HG02623 (cell line): Measurements from ENCODE around the gene BCAM.

Experiments used
- ATAC-seq: cut with Tn5 transposase; IDR thresholded peaks from one replicate; pipeline ENCODE4 v1.9.1; 2021; ENCODE audit warnings: moderate library complexity; ENCODE audit not compliant: unreplicated experiment

BCAM gene

DNA sequence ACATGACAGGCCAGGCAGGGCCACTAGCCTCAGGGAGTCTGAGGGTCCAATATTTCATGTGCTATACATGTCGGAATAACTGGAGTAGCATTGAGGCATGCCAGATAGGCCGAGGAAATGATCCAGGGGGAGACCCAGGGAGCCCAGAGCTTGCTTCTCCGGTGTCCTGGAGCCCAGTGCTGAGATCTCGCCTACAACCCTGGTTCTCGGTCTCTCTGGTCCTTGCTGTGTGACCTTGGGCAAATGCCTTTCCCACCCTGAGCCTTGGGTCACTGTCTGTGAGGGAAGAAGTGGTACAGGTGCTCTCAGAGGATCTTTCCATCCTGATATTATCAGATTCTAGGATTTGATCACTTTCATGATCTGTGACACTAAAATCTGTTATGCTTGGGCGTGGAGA lies 19.9 kb upstream of the BCAM start:
- no peak for ATAC-seq

- ATAC-seq: no peak
Measured at GRCh38 chr19:44789943-44790483, 18.9 kb upstream of the BCAM start.

DNA sequence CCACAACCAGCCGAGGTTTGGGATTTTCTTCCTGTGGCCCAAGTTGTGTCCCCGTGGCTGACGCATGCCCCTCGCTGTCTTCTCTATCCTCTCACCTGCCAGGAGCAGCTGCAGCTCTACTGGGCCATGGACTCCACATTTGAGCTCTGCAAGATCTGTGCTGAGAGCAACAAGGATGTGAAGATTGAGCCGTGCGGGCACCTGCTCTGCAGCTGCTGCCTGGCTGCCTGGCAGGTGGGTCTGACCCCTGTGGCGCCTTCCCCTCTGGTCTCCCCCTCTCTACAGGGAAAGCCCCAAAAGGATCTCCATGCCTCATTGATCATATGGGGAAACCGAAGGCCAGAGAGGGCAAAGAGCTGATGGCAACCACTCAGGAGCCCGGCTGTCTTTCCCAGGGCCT lies 16.6 kb upstream of the BCAM start:
- ATAC-seq: no peak

DNA sequence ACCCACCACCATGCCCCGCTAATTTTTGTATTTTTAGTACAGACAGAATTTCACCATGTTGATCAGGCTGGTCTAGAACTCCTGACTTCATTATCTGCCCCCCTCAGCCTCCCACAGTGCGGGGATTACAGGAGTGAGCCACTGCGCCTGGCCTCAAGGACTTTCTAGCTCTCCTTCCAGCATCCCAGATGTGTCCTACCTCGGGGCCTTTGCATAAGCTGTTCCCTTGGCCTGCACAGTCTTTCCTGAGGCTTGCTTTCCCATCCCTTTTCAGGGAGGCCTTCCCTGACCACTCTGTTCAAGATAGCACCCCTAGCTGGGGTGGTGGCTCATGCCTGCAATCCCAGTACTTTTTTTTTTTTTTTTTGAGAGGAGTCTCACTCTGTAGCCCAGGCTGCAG lies 14.3 kb upstream of the BCAM start:
- no peak for ATAC-seq

- no peak for ATAC-seq
Measured at GRCh38 chr19:44795398-44795987, 13.4 kb upstream of the BCAM start.

DNA sequence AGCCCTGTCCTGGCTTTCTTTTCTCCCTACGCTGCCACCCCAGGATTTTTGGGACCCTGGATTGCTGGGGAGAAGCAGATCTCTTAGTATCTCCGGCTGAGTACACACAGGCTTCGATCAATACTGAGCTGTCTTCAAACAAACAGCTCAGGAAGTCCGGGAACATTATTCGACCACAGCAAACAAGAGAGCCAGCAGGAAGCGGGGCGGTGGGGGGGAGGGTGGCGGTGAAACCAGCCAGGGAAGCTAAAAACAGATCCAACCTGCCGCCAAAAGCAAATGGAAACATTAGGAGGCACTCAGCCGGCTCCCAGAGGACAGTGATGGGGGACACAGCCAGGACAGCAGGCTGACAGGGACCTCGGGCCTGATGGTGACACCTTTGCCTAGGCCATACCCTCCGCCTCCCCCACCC lies 12.2 kb upstream of the BCAM start:
- no peak for ATAC-seq

DNA sequence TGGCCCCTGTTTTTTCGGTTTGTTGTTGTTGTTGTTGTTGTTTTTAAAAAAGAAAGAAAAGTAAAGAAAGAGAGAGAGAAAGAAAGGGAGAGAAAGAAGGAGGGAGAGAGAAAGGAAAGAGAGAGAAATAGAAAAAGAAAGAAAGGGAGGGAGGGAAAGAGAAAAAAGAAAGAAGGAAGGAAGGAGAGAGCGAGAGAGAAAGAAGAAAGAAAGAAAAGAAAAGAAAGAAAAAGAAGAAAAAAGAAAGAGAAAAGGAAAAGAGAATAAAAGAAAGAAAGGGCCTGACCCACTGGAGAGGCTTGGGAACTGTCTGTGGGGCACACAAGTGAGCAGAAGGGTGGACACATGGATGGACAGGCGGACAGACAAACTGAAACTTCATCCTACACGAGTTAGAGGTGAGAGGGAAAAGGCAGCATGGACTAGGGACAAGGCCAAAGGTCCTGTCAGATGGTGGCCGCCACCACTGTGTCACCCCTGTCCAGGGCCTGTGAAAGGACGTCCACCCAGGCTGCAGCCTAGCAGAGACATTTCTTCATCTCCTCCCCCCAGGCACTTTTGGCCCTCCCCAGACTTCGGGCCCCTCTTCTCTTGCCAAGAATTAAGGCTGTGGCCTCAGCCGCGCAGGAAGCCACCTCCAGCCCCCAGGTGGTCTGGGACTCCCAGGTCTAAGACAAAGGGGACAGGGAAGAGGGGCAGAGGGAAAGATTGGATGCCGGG lies 9.1 kb upstream of the BCAM start:
- ATAC-seq: no peak

DNA sequence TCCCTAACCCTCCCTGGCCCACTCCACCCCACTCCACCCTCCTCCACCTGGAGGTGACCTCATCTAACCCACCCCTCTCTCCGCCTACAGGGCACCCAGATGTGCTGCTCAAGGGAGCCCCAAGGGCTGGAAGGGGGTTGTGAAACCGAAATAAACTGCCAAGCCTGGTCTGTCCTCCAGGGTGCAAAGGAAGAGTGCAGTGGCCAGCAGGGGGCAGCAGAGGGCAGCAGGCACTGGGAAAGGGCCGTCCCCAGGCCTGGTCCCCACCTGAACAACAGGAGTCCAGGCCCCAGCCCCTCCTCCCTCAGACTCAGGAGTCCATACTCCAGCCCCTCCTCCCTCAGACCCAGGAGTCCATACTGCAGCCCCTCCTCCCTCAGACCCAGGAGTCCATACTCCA lies 8.4 kb upstream of the BCAM start:
- ATAC-seq: no peak

- no peak for ATAC-seq
Measured at GRCh38 chr19:44803442-44804428, 5.2 kb upstream of the BCAM start.

DNA sequence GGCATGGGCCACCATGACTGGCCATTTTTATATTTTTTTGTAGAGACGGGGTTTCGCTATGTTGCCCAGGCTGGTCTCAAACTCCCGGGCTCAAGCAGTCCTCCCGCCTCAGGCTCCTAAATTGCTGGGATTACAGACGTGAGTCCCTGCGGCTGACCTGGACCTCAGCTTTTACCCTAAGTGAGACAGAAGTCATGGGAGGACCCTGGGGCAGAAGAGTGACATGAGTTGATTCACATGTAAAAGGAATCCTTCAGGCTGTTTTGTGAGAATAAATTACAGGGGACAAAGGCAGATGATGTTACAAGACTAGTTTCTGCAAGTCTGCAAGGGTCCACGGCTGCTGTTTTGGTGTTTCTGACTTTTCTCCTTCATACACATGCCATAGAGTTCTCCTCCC lies 2.6 kb upstream of the BCAM start:
- ATAC-seq: no peak

- no peak for ATAC-seq
Measured at GRCh38 chr19:44807162-44807561, 1.7 kb upstream of the BCAM start.

GRCh38 chr19:44807652-44808462 lies 1.0 kb upstream of the BCAM start:
- ATAC-seq: no peak

DNA sequence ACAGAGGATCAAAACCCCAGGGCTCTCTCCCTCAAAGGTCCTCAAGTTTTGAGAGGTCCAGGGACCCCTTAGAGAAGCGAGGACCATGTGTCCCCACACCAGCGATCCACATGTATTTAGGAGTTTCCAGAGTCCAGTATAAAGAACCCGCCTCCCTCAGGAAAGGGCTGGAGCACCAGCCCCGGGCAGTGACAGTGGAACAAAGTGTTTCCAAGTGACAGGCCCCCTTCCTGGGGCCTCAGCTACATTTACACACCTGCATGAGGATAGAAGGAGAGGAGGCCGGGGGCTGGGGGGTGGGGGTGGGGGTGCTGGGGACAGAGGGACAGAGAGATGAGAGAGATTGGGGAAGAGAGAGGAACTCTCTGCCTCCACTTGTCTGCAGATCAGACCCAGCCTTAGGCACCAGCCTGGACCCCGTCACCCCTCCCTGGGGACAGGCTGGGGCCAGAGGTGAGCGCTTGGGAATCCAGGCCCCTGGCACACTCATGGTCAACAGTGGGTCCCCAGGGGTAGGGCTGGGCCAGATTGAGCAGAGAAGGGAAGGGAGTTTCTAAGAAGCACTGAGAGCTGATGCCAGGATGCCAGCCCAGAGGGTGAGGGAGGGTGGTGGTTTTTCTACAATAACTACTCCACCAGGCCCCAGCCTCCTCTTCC lies 802 bp downstream of the BCAM start:
- ATAC-seq: no peak

- no peak for ATAC-seq
Measured at GRCh38 chr19:44810234-44811121, 1.6 kb downstream of the BCAM start.

- ATAC-seq: no peak
Measured at GRCh38 chr19:44811122-44811419, 2.2 kb downstream of the BCAM start.

GRCh38 chr19:44812142-44812718 lies 3.3 kb downstream of the BCAM start:
- no peak for ATAC-seq

DNA sequence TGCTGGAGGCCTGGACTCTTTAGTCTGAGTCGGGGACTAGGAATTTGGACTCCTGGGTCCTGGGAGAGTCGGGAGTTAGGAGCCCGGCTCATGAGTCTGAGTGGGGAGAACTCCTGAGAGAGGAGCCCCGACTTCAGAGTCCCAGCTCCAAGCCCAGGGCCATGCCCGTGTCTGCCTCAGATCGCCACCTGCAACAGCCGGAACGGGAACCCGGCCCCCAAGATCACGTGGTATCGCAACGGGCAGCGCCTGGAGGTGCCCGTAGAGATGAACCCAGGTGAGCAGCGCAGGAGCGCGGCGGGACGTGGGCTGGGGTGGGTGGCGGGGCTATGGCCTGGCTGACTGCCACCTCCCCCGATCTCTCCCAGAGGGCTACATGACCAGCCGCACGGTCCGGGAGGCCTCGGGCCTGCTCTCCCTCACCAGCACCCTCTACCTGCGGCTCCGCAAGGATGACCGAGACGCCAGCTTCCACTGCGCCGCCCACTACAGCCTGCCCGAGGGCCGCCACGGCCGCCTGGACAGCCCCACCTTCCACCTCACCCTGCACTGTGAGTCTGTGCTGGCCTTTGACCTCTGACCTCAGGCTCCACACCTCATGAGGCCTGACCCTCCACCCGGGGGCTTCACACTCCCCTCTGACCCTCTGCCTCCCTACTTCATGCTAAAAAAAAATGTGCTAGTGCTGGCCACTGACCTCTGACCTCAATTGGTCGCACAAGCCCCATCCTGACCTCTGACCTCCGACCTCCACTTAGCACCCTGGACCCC lies 4.4 kb downstream of the BCAM start:
- no peak for ATAC-seq

DNA sequence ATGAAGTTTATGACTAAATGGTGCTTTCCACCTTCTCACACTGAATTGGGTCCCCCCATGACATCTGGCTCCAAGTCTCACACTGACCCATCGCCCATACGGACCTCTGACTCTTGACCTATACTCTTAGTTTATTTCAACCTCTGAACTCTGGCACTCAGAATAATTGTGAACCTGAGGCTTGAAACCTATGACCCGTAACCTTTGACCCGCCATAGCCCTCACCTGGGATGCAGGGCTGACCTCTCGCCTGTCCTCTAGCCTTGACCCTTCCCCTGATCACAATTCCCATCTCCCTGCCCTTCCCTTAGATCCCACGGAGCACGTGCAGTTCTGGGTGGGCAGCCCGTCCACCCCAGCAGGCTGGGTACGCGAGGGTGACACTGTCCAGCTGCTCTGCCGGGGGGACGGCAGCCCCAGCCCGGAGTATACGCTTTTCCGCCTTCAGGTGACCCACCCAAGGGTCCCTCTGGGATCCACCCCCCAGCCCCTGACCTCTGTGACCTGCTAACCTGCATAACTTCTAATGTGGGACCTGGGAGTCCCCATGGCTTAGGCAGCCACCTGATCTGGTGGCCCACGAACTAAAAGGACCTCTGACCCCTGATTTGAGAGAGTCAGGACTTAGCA lies 5.1 kb downstream of the BCAM start:
- ATAC-seq: no peak
